CD14-positive monocyte (primary cell): Measurements from ENCODE around the gene IL1RAPL1. TPM values are rescaled to one million over a fixed set of nuclear protein-coding genes. Genes with fewer than 3 reads are reported as not detected.

Source experiments
- DNase-seq, 3 donors: peaks; one replicate each; pipeline ENCODE4 v3.0.0-alpha.2; 2011 to 2022
- H2AFZ ChIP-seq: 2 replicates; pipeline ENCODE4 v1.6.0; 2012; ENCODE audit warnings: mild to moderate bottlenecking, low read depth, low read length, inconsistent platforms; ENCODE audit not compliant: insufficient read depth, poor library complexity, severe bottlenecking
- H3K27ac ChIP-seq, 2 donors: 1 replicate in 1 of 2; 2 replicates in 1 of 2; pipeline ENCODE4 v1.5.1; 2012 to 2013; ENCODE audit warnings: low read length in 2 of 2, control low read depth in 1 of 2, inconsistent platforms in 1 of 2, low read depth in 1 of 2, mild to moderate bottlenecking in 1 of 2
- H3K27me3 ChIP-seq, 2 donors: one replicate each; pipeline versions ENCODE4 v1.6.0 to v1.6.1; 2011 to 2013; ENCODE audit warnings: low read length in 2 of 2; ENCODE audit not compliant: control insufficient read depth in 2 of 2, insufficient read depth in 2 of 2
- H3K36me3 ChIP-seq, 2 donors: replicated peaks in 1 of 2; 1 replicate in 1 of 2; 2 replicates in 1 of 2; pipeline versions ENCODE4 v1.5.1 to v1.6.1; 2012 to 2013; ENCODE audit warnings: low read length in 2 of 2, control low read depth in 1 of 2, inconsistent platforms in 1 of 2, mild to moderate bottlenecking in 1 of 2; ENCODE audit not compliant: insufficient read depth in 2 of 2, control insufficient read depth in 1 of 2
- H3K4me1 ChIP-seq, 2 donors: 1 replicate in 1 of 2; 2 replicates in 1 of 2; pipeline versions ENCODE4 v1.5.1 to v1.6.1; 2012 to 2013; ENCODE audit warnings: low read length in 2 of 2, control low read depth in 1 of 2, inconsistent platforms in 1 of 2, mild to moderate bottlenecking in 1 of 2, moderate library complexity in 1 of 2; ENCODE audit not compliant: insufficient read depth in 2 of 2, control insufficient read depth in 1 of 2
- H3K4me2 ChIP-seq: replicated peaks from 2 replicates; pipeline ENCODE3; 2012; ENCODE audit warnings: low read length, moderate library complexity, mild to moderate bottlenecking; ENCODE audit not compliant: poor library complexity, severe bottlenecking; ENCODE audit errors: extremely low read depth
- H3K4me3 ChIP-seq, 3 experiments: fragments of 200-600 bp in 1 of 3; sonication (generic) in 1 of 3; replicated peaks in 1 of 3; 1 replicate in 2 of 3; 2 replicates in 1 of 3; pipeline ENCODE4 v1.5.1; 2011 to 2013; ENCODE audit warnings: low read length in 3 of 3, mild to moderate bottlenecking in 3 of 3, control low read depth in 2 of 3, low read depth in 2 of 3, inconsistent platforms in 1 of 3, moderate library complexity in 1 of 3
- H3K79me2 ChIP-seq: 2 replicates; pipeline ENCODE4 v1.6.0; 2012; ENCODE audit warnings: mild to moderate bottlenecking, control low read depth, inconsistent platforms, low read length, moderate library complexity; ENCODE audit not compliant: insufficient read depth
- H3K9ac ChIP-seq: 2 replicates; pipeline ENCODE4 v1.6.0; 2017; ENCODE audit warnings: low read length, mild to moderate bottlenecking; ENCODE audit not compliant: insufficient read depth, poor library complexity, severe bottlenecking
- H3K9me3 ChIP-seq, 2 donors: replicated peaks in 1 of 2; 1 replicate in 1 of 2; 2 replicates in 1 of 2; pipeline versions ENCODE4 v1.5.1 to v1.6.1; 2012 to 2013; ENCODE audit warnings: low read length in 2 of 2, control low read depth in 1 of 2; ENCODE audit not compliant: control insufficient read depth in 1 of 2, insufficient read depth in 1 of 2
- H4K20me1 ChIP-seq: 2 replicates; pipeline ENCODE4 v1.6.0; 2012; ENCODE audit warnings: mild to moderate bottlenecking, low read length, control low read depth, moderate library complexity; ENCODE audit not compliant: insufficient read depth
- H3K27ac Mint-ChIP-seq, 7 donors: one replicate each; pipeline ENCODE4 v1.8.0; 2020; ENCODE audit warnings: mild to moderate bottlenecking in 7 of 7, mixed read lengths in 7 of 7, moderate library complexity in 6 of 7, inconsistent platforms in 2 of 7
- H3K27me3 Mint-ChIP-seq, 3 donors: one replicate each; pipeline ENCODE4 v1.8.0; 2021 to 2022; ENCODE audit warnings: low read depth in 3 of 3, mild to moderate bottlenecking in 3 of 3, mixed read lengths in 3 of 3, moderate library complexity in 3 of 3, inconsistent platforms in 1 of 3
- H3K36me3 Mint-ChIP-seq, 2 donors: one replicate each; pipeline ENCODE4 v1.8.0; 2020; ENCODE audit warnings: mixed read lengths in 2 of 2, inconsistent platforms in 1 of 2, mild to moderate bottlenecking in 1 of 2
- H3K4me1 Mint-ChIP-seq: one replicate; pipeline ENCODE4 v1.8.0; 2020; ENCODE audit warnings: mild to moderate bottlenecking, mixed read lengths
- H3K4me3 Mint-ChIP-seq, 2 donors: one replicate each; pipeline ENCODE4 v1.8.0; 2020; ENCODE audit warnings: mild to moderate bottlenecking in 2 of 2, mixed read lengths in 2 of 2, moderate library complexity in 1 of 2
- H3K9me3 Mint-ChIP-seq, 7 donors: one replicate each; pipeline ENCODE4 v1.8.0; 2020 to 2022; ENCODE audit warnings: mixed read lengths in 7 of 7, mild to moderate bottlenecking in 6 of 7, moderate library complexity in 6 of 7, inconsistent platforms in 2 of 7
- CTCF ChIP-seq: fragments of 200-600 bp; IDR thresholded peaks from one replicate; pipeline ENCODE4 v1.8.0; 2022; ENCODE audit warnings: antibody characterized with exemption, mild to moderate bottlenecking
- WGBS: methylation state at CpG from one replicate; pipeline ENCODE4 v1.1.5; 2013; ENCODE audit warnings: missing lambda C conversion rate; ENCODE audit not compliant: insufficient coverage; 5-methylcytosine and 5-hydroxymethylcytosine counted together
- intact Hi-C, 2 donors: fragments of 100-400 bp; cut with micrococcal nuclease; formaldehyde crosslinking; loops; one replicate each; pipeline versions ENCODE4 v1.15.0 to v1.15.1; 2023
- polyA plus RNA-seq, 3 donors: library from polyadenylated mRNA; depleted of rRNA in 1 of 3; unstranded in 2 of 3; stranded (reverse) in 1 of 3; fragments of 300-500 nt in 2 of 3; fragments of >200 nt in 1 of 3; fragmentation: Illumina TruSeq in 2 of 3; gene quantifications; 1 replicate in 2 of 3; 2 replicates in 1 of 3; pipeline ENCODE4 v1.2.3, GENCODE V29; 2012 to 2021

Gene IL1RAPL1
- polyA plus RNA-seq, 3 donors = not detected

GRCh38 chrX:29952016-29952415, 1364.8 kb downstream of the IL1RAPL1 start:
- no CpG with 5 or more reads among the region's 3 CpGs for WGBS
- intact Hi-C loops = no loop called here
- H3K36me3 Mint-ChIP-seq = no peaks in the 10 kb centered on the region

GRCh38 chrX:29962061-29962460, 1374.8 kb downstream of the IL1RAPL1 start:
- Histone ChIP-seq H3K4me1 (no peaks in the 10 kb centered on the region), H3K4me2 (no peak overlapping the region), H3K9ac (no peak overlapping the region), H3K9me3 (no peaks in the 10 kb centered on the region), H3K79me2 (no peaks in the 10 kb centered on the region), H3K27me3 (no peaks in the 10 kb centered on the region), H2AFZ (no peak overlapping the region), H3K27ac (no peak overlapping the region), H3K36me3 (no peaks in the 10 kb centered on the region), H3K4me3 (no peak overlapping the region), H4K20me1 (no peaks in the 10 kb centered on the region)
- H3K36me3 Mint-ChIP-seq = no peaks in the 10 kb centered on the region
- no peak overlapping the region for H3K4me3 Mint-ChIP-seq
- H3K27me3 Mint-ChIP-seq = no peaks in the 10 kb centered on the region
- no peak overlapping the region for H3K27ac Mint-ChIP-seq
- no CpG with 5 or more reads among the region's 2 CpGs for WGBS
- no peak for TF ChIP-seq CTCF
- no peaks in the 10 kb centered on the region for H3K9me3 Mint-ChIP-seq
- intact Hi-C loops = no loop called here
- H3K4me1 Mint-ChIP-seq = no peaks in the 10 kb centered on the region
- no peak for DNase-seq

More at GRCh38 chrX:29952016-29952415, 1364.8 kb downstream of the IL1RAPL1 start:
- Histone ChIP-seq H3K27ac (no peak overlapping the region), H3K4me2 (no peak overlapping the region), H3K27me3 (no peaks in the 10 kb centered on the region), H2AFZ (no peak overlapping the region), H3K36me3 (no peaks in the 10 kb centered on the region), H3K4me3 (no peak overlapping the region), H3K79me2 (no peaks in the 10 kb centered on the region), H3K9me3 (no peaks in the 10 kb centered on the region), H3K9ac (no peak overlapping the region), H3K4me1 (no peaks in the 10 kb centered on the region), H4K20me1 (no peaks in the 10 kb centered on the region)
- Mint-ChIP-seq H3K9me3 (peaks cover 0 to 6% (median 0%) of the 10 kb centered on the region in 7 donors), H3K4me1 (no peaks in the 10 kb centered on the region), H3K27ac (no peak overlapping the region), H3K27me3 (peaks cover 0 to 1% (median 0%) of the 10 kb centered on the region in 3 donors), H3K4me3 (no peak overlapping the region)
- no peak for TF ChIP-seq CTCF
- no peak for DNase-seq
